RWPE2 (cell line): ENCODE results near the gene DCLK3.

Experiments
- ATAC-seq: fragments of 200-7000 bp; cut with Tn5 transposase; 3 replicates; pipeline ENCODE4 v1.9.1; 2021; ENCODE audit warnings: low read depth
- DNase-seq: peaks from one replicate; pipeline ENCODE4 v3.0.0-alpha.2; 2020; ENCODE audit warnings: low spot score
- H3K27ac ChIP-seq: fragments of 450-650 bp; 2 replicates; pipeline ENCODE4 v1.5.1; 2017; ENCODE audit warnings: mild to moderate bottlenecking; ENCODE audit not compliant: poor library complexity, severe bottlenecking
- H3K27me3 ChIP-seq: fragments of 250-450 bp; sonication (Bioruptor Pico); 2 replicates; pipeline ENCODE4 v1.5.1; 2021; ENCODE audit warnings: mild to moderate bottlenecking, moderate library complexity; ENCODE audit not compliant: insufficient read depth, poor library complexity, severe bottlenecking
- H3K36me3 ChIP-seq: fragments of 250-450 bp; sonication (Bioruptor Pico); 2 replicates; pipeline ENCODE4 v1.5.1; 2020; ENCODE audit warnings: low read depth, mild to moderate bottlenecking, moderate library complexity
- H3K4me1 ChIP-seq: fragments of 250-450 bp; sonication (Bioruptor Pico); 2 replicates; pipeline ENCODE4 v1.5.1; 2021; ENCODE audit warnings: mild to moderate bottlenecking, moderate library complexity; ENCODE audit not compliant: insufficient read depth, poor library complexity, severe bottlenecking
- H3K4me3 ChIP-seq: fragments of 250-450 bp; sonication (Bioruptor Pico); 2 replicates; pipeline ENCODE4 v1.5.1; 2021; ENCODE audit warnings: mild to moderate bottlenecking, moderate library complexity; ENCODE audit not compliant: severe bottlenecking
- H3K9me3 ChIP-seq: fragments of 250-450 bp; sonication (Bioruptor Pico); 2 replicates; pipeline ENCODE4 v1.5.1; 2021; ENCODE audit warnings: mild to moderate bottlenecking, moderate library complexity; ENCODE audit not compliant: severe bottlenecking
- TF ChIP-seq, protein P1 (sequence below): fragments of 450-650 bp; IDR thresholded peaks from one replicate; pipeline ENCODE4 v1.5.1; 2017; ENCODE audit warnings: mild to moderate bottlenecking, moderate library complexity; ENCODE audit not compliant: poor library complexity, severe bottlenecking

Gene DCLK3

GRCh38 chr3:36705015-36705414 is 59.3 kb downstream of the DCLK3 start:
- ATAC-seq = no peak
- no peaks in the 10 kb centered on the region for H3K9me3 ChIP-seq
- H3K4me1 ChIP-seq = peaks cover 7% of the 10 kb centered on the region

GRCh38 chr3:36704280-36704679 is 60.1 kb downstream of the DCLK3 start:
- DNase-seq = no peak
- H3K27ac ChIP-seq = no peak overlapping the region
- peaks cover 7% of the 10 kb centered on the region for H3K4me1 ChIP-seq
- no peak overlapping the region for H3K4me3 ChIP-seq
- no peaks in the 10 kb centered on the region for H3K9me3 ChIP-seq
- H3K27me3 ChIP-seq = no peaks in the 10 kb centered on the region
- TF ChIP-seq, protein P1, sequence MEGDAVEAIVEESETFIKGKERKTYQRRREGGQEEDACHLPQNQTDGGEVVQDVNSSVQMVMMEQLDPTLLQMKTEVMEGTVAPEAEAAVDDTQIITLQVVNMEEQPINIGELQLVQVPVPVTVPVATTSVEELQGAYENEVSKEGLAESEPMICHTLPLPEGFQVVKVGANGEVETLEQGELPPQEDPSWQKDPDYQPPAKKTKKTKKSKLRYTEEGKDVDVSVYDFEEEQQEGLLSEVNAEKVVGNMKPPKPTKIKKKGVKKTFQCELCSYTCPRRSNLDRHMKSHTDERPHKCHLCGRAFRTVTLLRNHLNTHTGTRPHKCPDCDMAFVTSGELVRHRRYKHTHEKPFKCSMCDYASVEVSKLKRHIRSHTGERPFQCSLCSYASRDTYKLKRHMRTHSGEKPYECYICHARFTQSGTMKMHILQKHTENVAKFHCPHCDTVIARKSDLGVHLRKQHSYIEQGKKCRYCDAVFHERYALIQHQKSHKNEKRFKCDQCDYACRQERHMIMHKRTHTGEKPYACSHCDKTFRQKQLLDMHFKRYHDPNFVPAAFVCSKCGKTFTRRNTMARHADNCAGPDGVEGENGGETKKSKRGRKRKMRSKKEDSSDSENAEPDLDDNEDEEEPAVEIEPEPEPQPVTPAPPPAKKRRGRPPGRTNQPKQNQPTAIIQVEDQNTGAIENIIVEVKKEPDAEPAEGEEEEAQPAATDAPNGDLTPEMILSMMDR = no peak
- no peaks in the 10 kb centered on the region for H3K36me3 ChIP-seq
- no peak for ATAC-seq

More at GRCh38 chr3:36705015-36705414, 59.3 kb downstream of the DCLK3 start:
- Histone ChIP-seq H3K36me3 (no peaks in the 10 kb centered on the region), H3K27ac (no peak overlapping the region), H3K27me3 (no peaks in the 10 kb centered on the region), H3K4me3 (no peak overlapping the region)
- TF ChIP-seq, protein P1 = no peak
- DNase-seq = no peak

DNA sequence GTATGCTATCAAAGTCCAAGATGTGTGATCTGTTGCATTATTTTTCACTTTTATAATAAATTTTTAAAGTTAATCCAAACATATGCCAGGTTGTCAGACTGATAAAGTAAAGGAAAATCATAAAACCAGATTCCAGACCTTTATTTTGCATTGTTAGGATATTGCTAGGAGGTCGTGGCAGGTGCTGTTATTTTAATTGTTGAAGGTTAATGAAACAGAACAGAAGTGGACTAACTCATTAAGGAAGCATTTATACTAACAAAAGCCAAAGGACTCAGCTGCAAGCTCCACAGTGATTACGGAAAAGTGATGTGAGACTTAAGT is 63.1 kb downstream of the DCLK3 start:
- TF ChIP-seq, protein P1 = peak; percentile 65
- DNase-seq (no peak), ATAC-seq (no peak)
- no peak overlapping the region for H3K4me3 ChIP-seq
- peaks cover 7% of the 10 kb centered on the region for H3K4me1 ChIP-seq
- no peaks in the 10 kb centered on the region for H3K9me3 ChIP-seq
- no peak overlapping the region for H3K27ac ChIP-seq
- H3K27me3 ChIP-seq = no peaks in the 10 kb centered on the region
- H3K36me3 ChIP-seq = no peaks in the 10 kb centered on the region

DNA sequence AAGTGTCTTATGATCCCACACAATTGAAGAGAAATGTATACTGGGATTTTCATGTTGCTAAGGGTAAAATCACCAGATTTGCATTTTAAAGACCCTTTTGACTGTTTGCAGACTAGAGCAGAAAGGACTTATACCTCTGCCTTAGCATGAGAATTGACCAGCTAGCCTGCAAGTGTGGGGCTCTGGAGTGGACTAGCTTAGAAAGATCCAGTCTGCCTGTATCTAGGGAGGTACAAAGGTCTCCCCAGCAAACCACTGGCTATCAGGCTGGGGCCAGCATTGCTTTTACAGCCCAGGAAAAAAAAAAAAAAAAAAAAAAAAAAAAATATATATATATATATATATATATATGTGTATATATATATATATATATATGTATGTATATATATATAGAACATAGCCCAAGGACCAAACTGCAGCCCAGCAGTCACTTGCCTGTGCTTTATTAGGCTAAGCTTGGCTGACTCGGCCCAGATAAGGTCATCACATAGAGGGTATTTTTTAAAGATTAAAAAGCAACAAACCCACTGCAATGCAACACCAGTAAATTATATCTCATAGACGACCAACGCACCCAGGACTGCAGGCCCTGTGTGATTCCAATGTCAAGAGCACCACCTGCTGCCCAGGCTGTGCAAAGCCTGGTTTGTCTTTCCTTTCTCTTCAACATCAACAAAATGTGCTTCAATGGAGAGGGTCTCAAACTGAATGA is 63.7 kb downstream of the DCLK3 start:
- H3K27me3 ChIP-seq = no peaks in the 10 kb centered on the region
- DNase-seq = no peak
- TF ChIP-seq, protein P1 = peak; percentile 84
- H3K4me1 ChIP-seq = peaks cover 7% of the 10 kb centered on the region
- H3K9me3 ChIP-seq = no peaks in the 10 kb centered on the region
- no peaks in the 10 kb centered on the region for H3K36me3 ChIP-seq
- H3K4me3 ChIP-seq = no peak overlapping the region
- H3K27ac ChIP-seq = no peak overlapping the region
- ATAC-seq = peak; percentile 73; the same call in 2 of the 3 replicates

GRCh38 chr3:36698314-36698713 is 66.0 kb downstream of the DCLK3 start:
- no peaks in the 10 kb centered on the region for H3K9me3 ChIP-seq
- H3K27ac ChIP-seq = no peak overlapping the region
- TF ChIP-seq, protein P1 = no peak
- no peak overlapping the region for H3K4me3 ChIP-seq
- ATAC-seq = no peak
- no peaks in the 10 kb centered on the region for H3K27me3 ChIP-seq
- H3K4me1 ChIP-seq = peaks cover 7% of the 10 kb centered on the region
- DNase-seq = no peak
- H3K36me3 ChIP-seq = no peaks in the 10 kb centered on the region
